ENCODE data around the gene FABP7. TPM values are rescaled to one million over a fixed set of nuclear protein-coding genes. Genes with fewer than 3 reads are reported as not detected.

The FABP7 gene
- total and polyA plus RNA-seq, 2 donors (not counting 1 experiment from before 2014, with no cell fraction given) = not detected

DNA sequence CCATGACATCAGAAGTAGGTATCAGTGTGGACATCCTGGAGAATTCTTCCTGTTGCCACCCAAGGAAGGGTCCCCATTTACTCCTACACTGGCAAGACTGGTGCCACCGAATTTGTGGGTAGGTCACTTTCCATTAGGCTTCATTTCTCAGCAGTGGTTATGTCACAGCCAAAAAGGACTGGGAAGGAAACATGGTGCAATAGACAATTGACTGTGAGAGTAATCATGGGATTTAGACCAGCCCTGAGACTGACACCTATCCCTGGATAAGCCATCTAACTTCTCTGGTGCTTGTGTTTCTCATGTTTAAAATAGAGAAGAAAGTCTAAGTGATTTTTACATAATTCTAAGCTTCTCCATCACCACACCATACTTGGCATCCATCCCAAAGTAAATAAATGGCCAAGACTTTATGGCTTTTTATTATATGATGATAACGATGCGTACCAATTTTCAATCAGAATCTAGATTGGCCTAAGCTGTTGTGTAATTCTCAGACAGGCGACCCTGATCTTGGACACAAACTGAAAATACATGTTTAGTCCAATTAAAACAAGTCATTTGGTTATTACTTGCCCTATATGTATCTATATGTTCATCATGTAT, 19.7 kb downstream of the FABP7 start:
- H3K4me3 Mint-ChIP-seq = no peak overlapping the region
- Histone ChIP-seq H3K9me3 (ENCODE audit: control extremely low read depth in 1 of 3, control insufficient read depth in 2 of 3, insufficient read depth in 1 of 3, low read length in 2 of 3) (no peaks in the 10 kb centered on the region), H2AFZ (ENCODE audit: insufficient read depth, low read depth, low read length, poor library complexity, severe bottlenecking) (no peak overlapping the region), H3K4me1 (ENCODE audit: control insufficient read depth in 2 of 2, insufficient read depth in 2 of 2, low read length in 2 of 2) (no peaks in the 10 kb centered on the region), H4K20me1 (ENCODE audit: control insufficient read depth, insufficient read depth, low read length, poor library complexity, severe bottlenecking) (no peaks in the 10 kb centered on the region), H3K27ac (ENCODE audit: low read length in 2 of 2) (no peak overlapping the region), H3K36me3 (replicated peaks in 1 of 2; ENCODE audit: control extremely low read depth in 1 of 2, control insufficient read depth in 1 of 2, extremely low read depth in 1 of 2, insufficient read depth in 2 of 2, low read length in 1 of 2) (no peaks in the 10 kb centered on the region), H3K27me3 (replicated peaks in 1 of 4; ENCODE audit: control extremely low read depth in 1 of 4, control insufficient read depth in 3 of 4, insufficient read depth in 4 of 4, low read length in 3 of 4) (no peaks in the 10 kb centered on the region), H3K79me2 (ENCODE audit: control insufficient read depth, insufficient read depth, low read length) (no peaks in the 10 kb centered on the region), H3K4me2 (replicated peaks; ENCODE audit: low read depth, low read length, poor library complexity, severe bottlenecking) (no peak overlapping the region), H3K4me3 (ENCODE audit: control extremely low read depth in 1 of 5, extremely low read depth in 1 of 5, insufficient read depth in 1 of 5, low read depth in 2 of 5, low read length in 4 of 5) (no peak overlapping the region), H3K9ac (ENCODE audit: low read length) (no peak overlapping the region)
- DNase-seq (no peak), ATAC-seq (ENCODE audit: low read depth) (no peak)
- no peaks in the 10 kb centered on the region for H3K27me3 Mint-ChIP-seq
- no peak for TF ChIP-seq EZH2 (IDR thresholded peaks at IDR 0.05; ENCODE audit: borderline replicate concordance, insufficient read depth, low read depth, low read length, poor library complexity, severe bottlenecking)
- no peak for TF ChIP-seq CTCF (IDR thresholded peaks at IDR 0.05)
- ChIA-PET CTCF (interaction anchor here (1.5 kb wide), 1 partner anchor 20 kb away, joined by 3 read pairs; no protein-coding TSS in a partner anchor), POLR2A (no interaction called here)
- 83% methylated on average over 1 of the region's 4 CpGs for WGBS (ENCODE audit: insufficient coverage)
- intact Hi-C loops (cut with micrococcal nuclease) = no loop called here
- no peaks in the 10 kb centered on the region for H3K9me3 Mint-ChIP-seq (ENCODE audit: insufficient read depth)
- H3K4me1 Mint-ChIP-seq = no peaks in the 10 kb centered on the region
- H3K27ac Mint-ChIP-seq = no peak overlapping the region

- Histone ChIP-seq H3K9ac (ENCODE audit: low read length) (no peak overlapping the region), H3K79me2 (ENCODE audit: control insufficient read depth, insufficient read depth, low read length) (no peaks in the 10 kb centered on the region), H3K4me1 (ENCODE audit: control insufficient read depth in 2 of 2, insufficient read depth in 2 of 2, low read length in 2 of 2) (no peaks in the 10 kb centered on the region), H3K27ac (ENCODE audit: low read length in 2 of 2) (no peak overlapping the region), H3K36me3 (replicated peaks in 1 of 2; ENCODE audit: control extremely low read depth in 1 of 2, control insufficient read depth in 1 of 2, extremely low read depth in 1 of 2, insufficient read depth in 2 of 2, low read length in 1 of 2) (no peaks in the 10 kb centered on the region), H3K4me2 (replicated peaks; ENCODE audit: low read depth, low read length, poor library complexity, severe bottlenecking) (no peak overlapping the region), H3K9me3 (ENCODE audit: control extremely low read depth in 1 of 3, control insufficient read depth in 2 of 3, insufficient read depth in 1 of 3, low read length in 2 of 3) (no peaks in the 10 kb centered on the region), H2AFZ (ENCODE audit: insufficient read depth, low read depth, low read length, poor library complexity, severe bottlenecking) (no peak overlapping the region), H3K27me3 (replicated peaks in 1 of 4; ENCODE audit: control extremely low read depth in 1 of 4, control insufficient read depth in 3 of 4, insufficient read depth in 4 of 4, low read length in 3 of 4) (no peaks in the 10 kb centered on the region), H4K20me1 (ENCODE audit: control insufficient read depth, insufficient read depth, low read length, poor library complexity, severe bottlenecking) (no peaks in the 10 kb centered on the region), H3K4me3 (ENCODE audit: control extremely low read depth in 1 of 5, extremely low read depth in 1 of 5, insufficient read depth in 1 of 5, low read depth in 2 of 5, low read length in 4 of 5) (no peak overlapping the region)
- no peaks in the 10 kb centered on the region for H3K9me3 Mint-ChIP-seq (ENCODE audit: insufficient read depth)
- no peak overlapping the region for H3K4me3 Mint-ChIP-seq
- 98% methylated on average over 4 of the region's 5 CpGs for WGBS (ENCODE audit: insufficient coverage)
- ChIA-PET CTCF (no interaction called here), POLR2A (no interaction called here)
- TF ChIP-seq EZH2 (IDR thresholded peaks at IDR 0.05; ENCODE audit: borderline replicate concordance, insufficient read depth, low read depth, low read length, poor library complexity, severe bottlenecking) (no peak), CTCF (IDR thresholded peaks at IDR 0.05) (no peak)
- intact Hi-C loops (cut with micrococcal nuclease) = no loop called here
- H3K27me3 Mint-ChIP-seq = no peaks in the 10 kb centered on the region
- no peaks in the 10 kb centered on the region for H3K4me1 Mint-ChIP-seq
- no peak for DNase-seq
- no peak overlapping the region for H3K27ac Mint-ChIP-seq
- no peak for ATAC-seq (ENCODE audit: low read depth)
Measured at GRCh38 chr6:122799916-122800686, 20.6 kb downstream of the FABP7 start.
